ENCODE measurements around the gene IFT57.
"Not testable (repeated sequence)": the region's sequence is repeated elsewhere in the genome, so short reads cannot be mapped to it uniquely, and the experiment has no call there.

IFT57 gene

GRCh38 chr3:108221911-108222852, at the start of gene IFT57:
TSS of gene IFT57 (minus strand) at chr3:108222424. CDS start at chr3:108222322, 102 bp downstream.
- DNase-seq: peak; percentile 98 to 99

- no peak for DNase-seq
Observed at GRCh38 chr3:108271626-108272025, 49.4 kb upstream of the IFT57 start.

- DNase-seq: not testable (repeated sequence)
Observed at GRCh38 chr3:108268235-108268634, 46.0 kb upstream of the IFT57 start.

- DNase-seq: not testable (repeated sequence)
Observed at GRCh38 chr3:108264534-108265298, 42.5 kb upstream of the IFT57 start.

GRCh38 chr3:108255131-108255530, 32.9 kb upstream of the IFT57 start:
- no peak for DNase-seq

GRCh38 chr3:108251844-108252243, 29.6 kb upstream of the IFT57 start:
- DNase-seq: no peak

GRCh38 chr3:108251265-108251664, 29.0 kb upstream of the IFT57 start:
- DNase-seq: no peak

GRCh38 chr3:108250626-108251025, 28.4 kb upstream of the IFT57 start:
- no peak for DNase-seq

- no peak for DNase-seq
Observed at GRCh38 chr3:108243243-108243642, 21.0 kb upstream of the IFT57 start.

- DNase-seq: no peak
Observed at GRCh38 chr3:108242776-108243175, 20.6 kb upstream of the IFT57 start.

- DNase-seq: no peak
Observed at GRCh38 chr3:108241721-108242120, 19.5 kb upstream of the IFT57 start.

GRCh38 chr3:108241146-108241545, 18.9 kb upstream of the IFT57 start:
- DNase-seq: no peak

GRCh38 chr3:108239082-108239481, 16.9 kb upstream of the IFT57 start:
- DNase-seq: no peak

- DNase-seq: no peak
Observed at GRCh38 chr3:108235290-108235689, 13.1 kb upstream of the IFT57 start.

GRCh38 chr3:108234387-108234957, 12.2 kb upstream of the IFT57 start:
- no peak for DNase-seq

GRCh38 chr3:108228286-108228685, 6.1 kb upstream of the IFT57 start:
- no peak for DNase-seq

GRCh38 chr3:108227131-108227530, 4.9 kb upstream of the IFT57 start:
- peak; percentile 60 to 67 for DNase-seq

GRCh38 chr3:108225221-108225620, 3.0 kb upstream of the IFT57 start:
- DNase-seq: no peak

- peak; percentile 89 to 92 for DNase-seq
Observed at GRCh38 chr3:108223928-108224327, 1.7 kb upstream of the IFT57 start.

- DNase-seq: peak; percentile 48 to 66
Observed at GRCh38 chr3:108222853-108223565, 785 bp upstream of the IFT57 start.

- DNase-seq: no peak
Observed at GRCh38 chr3:108221393-108221792, 831 bp downstream of the IFT57 start.

GRCh38 chr3:108219336-108219735, 2.9 kb downstream of the IFT57 start:
- no peak for DNase-seq

- no peak for DNase-seq
Observed at GRCh38 chr3:108218811-108219210, 3.4 kb downstream of the IFT57 start.

Data from AML-193 (cell line).